Panc1 (cell line): Measurements from ENCODE around the gene CTAGE1. TPM values are rescaled to one million over a fixed set of nuclear protein-coding genes. Genes with fewer than 3 reads are reported as not detected.
"Not testable (repeated sequence)": the region's sequence is repeated elsewhere in the genome, so short reads cannot be mapped to it uniquely, and the experiment has no call there.

ENCODE experiments used
- ATAC-seq: fragments of 200-7000 bp; cut with Tn5 transposase; 2 replicates; pipeline ENCODE4 v1.9.1; 2020; ENCODE audit warnings: mild to moderate bottlenecking, moderate library complexity
- BruUV-seq: library from RNA; stranded (reverse); fragments of 400-500 nt; replicated peaks from 2 replicates; lab custom pipeline; 2021; lab: Mats Ljungman, UMichigan
- CTCF ChIA-PET: fragments of 300-600 bp; sonication (Branson Sonifier 250); formaldehyde crosslinking; loops from one replicate; lab custom pipeline; 2022; ENCODE audit warnings: antibody characterized with exemption; lab: Charles Lee
- POLR2A ChIA-PET: fragments of 300-600 bp; sonication (Branson Sonifier 250); formaldehyde crosslinking; loops from one replicate; lab custom pipeline; 2022; ENCODE audit warnings: antibody characterized with exemption; lab: Charles Lee
- DNase-seq: peaks from one replicate; pipeline ENCODE4 v3.0.0-alpha.2; 2010; ENCODE audit warnings: low read depth, low spot score
- H3K27ac ChIP-seq: 2 replicates; pipeline ENCODE4 v1.5.1; 2011; ENCODE audit warnings: mild to moderate bottlenecking, low read length, inconsistent platforms
- H3K27me3 ChIP-seq: fragments of 200-500 bp; sonication (Bioruptor generic); 2 replicates; pipeline ENCODE4 v1.6.0; 2014; ENCODE audit warnings: low read length, inconsistent platforms; ENCODE audit not compliant: control insufficient read depth, insufficient read depth
- H3K36me3 ChIP-seq: fragments of 200-500 bp; sonication (Bioruptor generic); 2 replicates; pipeline ENCODE4 v1.5.1; 2014; ENCODE audit warnings: inconsistent platforms, mild to moderate bottlenecking, low read length, moderate library complexity; ENCODE audit not compliant: control insufficient read depth, insufficient read depth
- H3K4me1 ChIP-seq: 2 replicates; pipeline ENCODE4 v1.5.1; 2011; ENCODE audit warnings: inconsistent platforms, mild to moderate bottlenecking, low read length, moderate library complexity; ENCODE audit not compliant: control insufficient read depth, insufficient read depth
- H3K4me3 ChIP-seq, 2 experiments: 2 replicates each; pipeline ENCODE4 v1.5.1; 2011 to 2012; ENCODE audit warnings: low read depth in 2 of 2, low read length in 2 of 2, mild to moderate bottlenecking in 2 of 2, inconsistent platforms in 1 of 2, moderate library complexity in 1 of 2
- H3K9me3 ChIP-seq: fragments of 200-500 bp; sonication (Bioruptor generic); 2 replicates; pipeline ENCODE4 v1.5.1; 2014; ENCODE audit warnings: low read depth, mild to moderate bottlenecking, inconsistent platforms, low read length, moderate library complexity; ENCODE audit not compliant: control insufficient read depth, insufficient read depth
- CTCF ChIP-seq: fragments of 450-650 bp; IDR thresholded peaks from 2 replicates; pipeline ENCODE4 v1.5.1; 2017; ENCODE audit warnings: mild to moderate bottlenecking
- POLR2AphosphoS5 ChIP-seq: IDR thresholded peaks from 2 replicates; pipeline ENCODE4 v1.6.1; 2012; ENCODE audit warnings: mild to moderate bottlenecking, low read depth, low read length, moderate library complexity
- SIN3A ChIP-seq: IDR thresholded peaks from 2 replicates; pipeline ENCODE4 v1.6.1; 2012; ENCODE audit warnings: low read depth, mild to moderate bottlenecking, low read length, moderate library complexity, borderline replicate concordance; ENCODE audit not compliant: insufficient read depth
- TCF7L2 ChIP-seq: IDR thresholded peaks from 2 replicates; pipeline ENCODE4 v1.6.1; 2011; ENCODE audit warnings: mild to moderate bottlenecking, low read depth, low read length, inconsistent platforms
- in situ Hi-C: cut with HindIII; loops from 2 replicates; pipeline ENCODE4 v1.10.0; 2016; ENCODE audit warnings: low sequenced_read_pairs, low pct_unique_long_range_greater_than_20kb
- intact Hi-C: fragments of 100-400 bp; cut with micrococcal nuclease; formaldehyde crosslinking; loops from one replicate; pipeline ENCODE4 v1.10.0; 2022; ENCODE audit not compliant: unreplicated experiment
- total RNA-seq: library from RNA; stranded (reverse); gene quantifications from one replicate; pipeline ENCODE4 v1.2.1, GENCODE V29; 2021; ENCODE audit not compliant: unreplicated experiment
- TF ChIP-seq, protein P1 (sequence below), 2 experiments: IDR thresholded peaks; 2 replicates each; pipeline ENCODE4 v1.6.1; 2011 to 2012; ENCODE audit warnings: low read depth in 2 of 2, control low read depth in 1 of 2, low read length in 1 of 2, mild to moderate bottlenecking in 1 of 2, moderate library complexity in 1 of 2; ENCODE audit not compliant: insufficient read depth in 1 of 2

The CTAGE1 gene
- total RNA-seq, 1 experiment from 2014 or later, result not detected

DNA sequence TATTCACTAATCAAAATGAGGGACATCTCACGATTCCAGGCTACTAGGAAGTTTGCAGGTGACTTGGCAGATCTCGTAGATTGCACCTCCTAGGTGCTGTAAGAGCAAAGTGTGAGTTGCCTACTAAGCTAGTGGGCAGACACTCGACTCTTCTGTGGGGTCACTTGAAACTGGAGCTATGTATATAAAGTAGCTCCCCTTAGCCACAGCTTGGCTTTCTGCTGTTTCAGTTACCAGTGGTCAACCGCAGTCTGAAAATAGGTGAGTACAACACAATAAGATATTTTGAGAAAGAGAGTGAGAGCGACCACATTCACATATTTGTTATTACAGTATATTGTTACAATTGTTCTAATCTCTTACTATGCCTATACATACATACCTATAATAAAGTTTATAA lies 23.3 kb downstream of the CTAGE1 start:
- ATAC-seq (no peak), DNase-seq (no peak)
- no peaks in the 10 kb centered on the region for H3K9me3 ChIP-seq
- no peak overlapping the region for H3K27ac ChIP-seq
- peaks cover 3% of the 10 kb centered on the region; the same call in 1 of the 2 replicates for H3K27me3 ChIP-seq
- H3K36me3 ChIP-seq, result no peaks in the 10 kb centered on the region
- POLR2A ChIA-PET, result no interaction called here
- H3K4me1 ChIP-seq, result no peaks in the 10 kb centered on the region
- intact Hi-C loops, result no loop called here
- TF ChIP-seq SIN3A (no peak), POLR2AphosphoS5 (no peak), TCF7L2 (no peak), CTCF (no peak)
- TF ChIP-seq, protein P1, sequence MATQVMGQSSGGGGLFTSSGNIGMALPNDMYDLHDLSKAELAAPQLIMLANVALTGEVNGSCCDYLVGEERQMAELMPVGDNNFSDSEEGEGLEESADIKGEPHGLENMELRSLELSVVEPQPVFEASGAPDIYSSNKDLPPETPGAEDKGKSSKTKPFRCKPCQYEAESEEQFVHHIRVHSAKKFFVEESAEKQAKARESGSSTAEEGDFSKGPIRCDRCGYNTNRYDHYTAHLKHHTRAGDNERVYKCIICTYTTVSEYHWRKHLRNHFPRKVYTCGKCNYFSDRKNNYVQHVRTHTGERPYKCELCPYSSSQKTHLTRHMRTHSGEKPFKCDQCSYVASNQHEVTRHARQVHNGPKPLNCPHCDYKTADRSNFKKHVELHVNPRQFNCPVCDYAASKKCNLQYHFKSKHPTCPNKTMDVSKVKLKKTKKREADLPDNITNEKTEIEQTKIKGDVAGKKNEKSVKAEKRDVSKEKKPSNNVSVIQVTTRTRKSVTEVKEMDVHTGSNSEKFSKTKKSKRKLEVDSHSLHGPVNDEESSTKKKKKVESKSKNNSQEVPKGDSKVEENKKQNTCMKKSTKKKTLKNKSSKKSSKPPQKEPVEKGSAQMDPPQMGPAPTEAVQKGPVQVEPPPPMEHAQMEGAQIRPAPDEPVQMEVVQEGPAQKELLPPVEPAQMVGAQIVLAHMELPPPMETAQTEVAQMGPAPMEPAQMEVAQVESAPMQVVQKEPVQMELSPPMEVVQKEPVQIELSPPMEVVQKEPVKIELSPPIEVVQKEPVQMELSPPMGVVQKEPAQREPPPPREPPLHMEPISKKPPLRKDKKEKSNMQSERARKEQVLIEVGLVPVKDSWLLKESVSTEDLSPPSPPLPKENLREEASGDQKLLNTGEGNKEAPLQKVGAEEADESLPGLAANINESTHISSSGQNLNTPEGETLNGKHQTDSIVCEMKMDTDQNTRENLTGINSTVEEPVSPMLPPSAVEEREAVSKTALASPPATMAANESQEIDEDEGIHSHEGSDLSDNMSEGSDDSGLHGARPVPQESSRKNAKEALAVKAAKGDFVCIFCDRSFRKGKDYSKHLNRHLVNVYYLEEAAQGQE (IDR thresholded peaks at IDR 0.05; ENCODE audit: insufficient read depth in 1 of 2, low read depth in 2 of 2, low read length in 1 of 2), result no peak
- CTCF ChIA-PET, result no interaction called here
- no peak overlapping the region for H3K4me3 ChIP-seq
- BruUV-seq, result no TSS peak
- in situ Hi-C loops, result no loop called here

DNA sequence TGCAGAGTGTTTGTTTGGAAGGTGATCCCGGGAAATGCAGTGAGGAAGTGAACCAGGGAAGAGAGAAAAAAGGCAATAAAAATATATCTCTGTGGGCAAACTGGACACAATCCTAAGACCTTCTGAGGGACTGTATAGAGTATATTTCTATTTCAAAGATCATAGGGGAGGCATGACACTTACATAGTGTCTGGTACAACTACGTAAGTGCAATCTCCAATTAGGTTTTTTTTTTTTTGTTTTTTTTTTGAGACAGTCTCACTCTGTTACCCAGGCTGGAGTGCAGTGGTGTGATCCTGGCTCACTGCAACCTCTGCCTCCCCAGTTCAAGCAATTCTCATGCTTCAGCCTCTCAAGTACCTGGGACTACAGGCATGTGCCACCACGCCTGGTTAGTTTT lies 24.6 kb downstream of the CTAGE1 start:
- CTCF ChIA-PET, H3K27ac ChIP-seq, DNase-seq, ATAC-seq, BruUV-seq, in situ Hi-C loops, intact Hi-C loops, H3K9me3 ChIP-seq, H3K27me3 ChIP-seq, H3K36me3 ChIP-seq, H3K4me3 ChIP-seq, POLR2A ChIA-PET, H3K4me1 ChIP-seq: not testable (repeated sequence)

DNA sequence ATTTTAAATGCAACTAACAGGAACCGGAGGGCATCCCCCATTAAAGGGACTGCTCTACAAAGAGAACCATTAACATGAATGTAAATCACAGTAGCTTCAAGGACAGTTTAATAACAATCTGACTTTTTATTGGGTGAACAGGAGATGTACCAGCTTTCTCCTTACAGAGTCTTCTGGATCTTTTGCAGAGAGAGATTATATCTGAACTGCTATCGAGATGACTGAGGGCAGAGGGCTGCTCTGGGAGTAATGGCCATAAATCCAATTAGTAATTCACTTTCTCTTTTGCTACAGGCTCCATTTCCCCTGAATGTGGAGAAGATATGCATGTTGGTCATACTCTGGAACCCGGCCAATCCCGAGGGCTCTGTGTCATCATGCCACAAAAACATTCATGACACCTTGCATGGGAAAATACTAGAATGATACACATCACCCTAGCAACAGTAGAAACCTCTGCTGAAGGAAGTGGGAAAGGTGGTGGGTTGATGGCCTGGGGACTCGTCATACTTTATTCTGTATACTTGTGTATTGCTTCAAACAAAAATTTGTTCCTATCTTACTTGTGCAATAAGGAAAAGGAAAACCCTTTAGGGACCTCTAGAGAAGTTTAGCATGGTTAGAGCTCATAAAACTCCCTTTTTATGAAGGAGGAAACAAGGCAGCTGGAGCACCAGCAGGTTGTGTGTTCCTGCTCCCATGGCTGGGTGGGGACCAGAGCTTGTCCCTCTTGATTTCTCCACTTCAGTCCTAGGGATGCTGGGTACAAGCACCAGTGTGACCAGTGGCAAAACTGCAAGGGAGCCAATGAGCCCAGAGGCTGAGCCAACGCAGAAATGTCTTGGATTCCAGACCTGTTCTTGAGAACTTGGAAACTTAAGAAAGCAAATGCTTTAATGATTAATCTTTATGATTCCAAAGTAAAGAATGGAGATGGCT lies 26.0 kb downstream of the CTAGE1 start:
- H3K36me3 ChIP-seq, result no peaks in the 10 kb centered on the region
- in situ Hi-C loops, result no loop called here
- H3K9me3 ChIP-seq, result no peaks in the 10 kb centered on the region
- ChIA-PET POLR2A (no interaction called here), CTCF (no interaction called here)
- no peak overlapping the region for H3K4me3 ChIP-seq
- H3K4me1 ChIP-seq, result no peaks in the 10 kb centered on the region
- ATAC-seq, result no peak
- no peak for TF ChIP-seq POLR2AphosphoS5
- no peak for TF ChIP-seq CTCF
- no peak for TF ChIP-seq TCF7L2
- no peaks in the 10 kb centered on the region for H3K27me3 ChIP-seq
- intact Hi-C loops, result no loop called here
- DNase-seq, result no peak
- H3K27ac ChIP-seq, result no peak overlapping the region
- BruUV-seq, result no TSS peak
